Measurements from ENCODE around the gene NDST1. TPM values are rescaled to one million over a fixed set of nuclear protein-coding genes. Genes with fewer than 3 reads are reported as not detected.
"Not testable (repeated sequence)": the region's sequence is repeated elsewhere in the genome, so short reads cannot be mapped to it uniquely, and the experiment has no call there.

The NDST1 gene
- polyA plus RNA-seq, 4 donors: 53.2 to 64.0 (median 57.8) TPM

- no peak for DNase-seq (ENCODE audit: low read depth in 4 of 4, low spot score in 3 of 4)
Measured at GRCh38 chr5:150505816-150506215, 2.1 kb upstream of the NDST1 start.

- DNase-seq (ENCODE audit: low read depth in 4 of 4, low spot score in 3 of 4): no peak
Measured at GRCh38 chr5:150506571-150507473, 1.1 kb upstream of the NDST1 start.

DNA sequence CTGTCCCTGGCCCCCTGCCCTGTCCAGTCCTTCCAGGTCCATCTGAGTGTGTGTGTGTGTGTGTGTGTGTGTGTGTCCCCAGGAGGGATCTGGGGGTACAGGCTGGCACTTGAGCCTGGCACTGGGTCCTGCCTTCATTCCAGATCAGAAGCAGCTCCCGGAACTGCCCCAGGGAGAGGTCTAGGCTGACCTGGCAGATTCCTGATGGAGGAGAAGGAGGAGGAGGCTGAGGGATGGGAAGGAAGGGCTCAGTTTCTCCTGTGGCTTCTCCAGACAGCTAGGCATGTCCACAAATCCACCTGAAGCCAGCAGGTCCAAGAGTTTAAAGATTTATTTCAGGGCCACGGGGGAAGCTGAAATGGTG is 328 bp downstream of the NDST1 start:
- DNase-seq (ENCODE audit: low read depth in 4 of 4, low spot score in 3 of 4): no peak

- DNase-seq (ENCODE audit: low read depth in 4 of 4, low spot score in 3 of 4): no peak
Measured at GRCh38 chr5:150508828-150509227, 897 bp downstream of the NDST1 start.

GRCh38 chr5:150509992-150510391 is 2.1 kb downstream of the NDST1 start:
- DNase-seq (ENCODE audit: low read depth in 4 of 4, low spot score in 3 of 4): no peak

DNA sequence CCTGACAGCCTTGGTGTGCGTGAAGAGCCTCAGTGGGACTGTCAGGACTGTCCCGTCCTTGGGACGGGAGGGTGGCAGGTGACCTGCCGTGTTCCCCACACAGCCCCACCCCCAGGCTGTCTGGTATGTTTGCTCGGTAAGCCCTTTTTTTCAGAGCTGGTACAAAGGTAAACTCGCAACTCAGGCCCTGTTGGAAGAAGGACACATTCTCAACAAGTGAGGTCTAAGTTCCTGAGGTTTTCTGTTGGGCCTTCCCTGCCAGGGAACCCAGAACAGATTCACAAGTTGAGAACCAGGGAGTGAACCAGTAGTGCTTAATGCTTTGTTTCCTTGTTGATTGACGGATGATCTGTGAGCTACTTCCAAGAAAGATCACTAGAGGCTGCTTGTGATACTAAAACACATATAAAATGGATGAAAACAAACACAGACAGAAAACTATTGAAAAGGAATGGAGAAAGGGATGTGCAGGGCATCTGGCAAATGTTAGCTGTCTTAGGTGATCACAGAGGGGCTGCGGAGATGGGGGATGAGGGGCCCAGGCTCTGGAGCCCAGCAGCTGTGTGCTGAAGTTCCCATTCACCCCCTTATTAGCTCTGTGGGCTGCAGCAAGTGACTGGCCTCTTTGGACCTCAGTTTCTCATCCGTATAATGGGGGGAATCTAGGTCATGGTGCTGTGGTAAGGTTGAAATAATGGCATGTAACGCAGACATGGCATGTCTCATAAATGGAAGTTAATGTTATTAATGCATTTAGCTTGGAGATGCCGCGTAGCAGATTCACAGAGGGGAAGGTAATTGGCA is 2.7 kb downstream of the NDST1 start:
- DNase-seq (ENCODE audit: low read depth in 4 of 4, low spot score in 3 of 4): no peak

GRCh38 chr5:150511578-150512367 is 3.8 kb downstream of the NDST1 start:
- DNase-seq (ENCODE audit: low read depth in 4 of 4, low spot score in 3 of 4): no peak

DNA sequence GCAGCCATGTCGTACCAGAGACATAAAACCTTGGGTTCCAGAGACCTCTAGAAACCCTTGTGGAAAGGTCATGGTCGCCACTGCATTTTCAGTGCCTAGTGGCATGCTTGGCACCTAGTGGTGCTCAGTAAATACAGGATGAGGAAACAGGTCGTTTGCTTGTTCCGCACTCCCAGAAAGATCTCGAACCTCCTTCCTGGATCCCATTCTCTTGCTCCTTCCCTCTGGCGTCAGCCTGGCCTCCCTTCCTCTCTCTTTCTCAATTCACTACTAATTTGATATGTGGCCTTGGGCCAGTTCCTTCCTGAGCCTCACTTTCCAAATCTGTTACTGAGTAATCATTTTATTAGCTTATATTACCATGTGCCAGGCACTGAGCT is 4.4 kb downstream of the NDST1 start:
- DNase-seq (ENCODE audit: low read depth in 4 of 4, low spot score in 3 of 4): no peak

DNA sequence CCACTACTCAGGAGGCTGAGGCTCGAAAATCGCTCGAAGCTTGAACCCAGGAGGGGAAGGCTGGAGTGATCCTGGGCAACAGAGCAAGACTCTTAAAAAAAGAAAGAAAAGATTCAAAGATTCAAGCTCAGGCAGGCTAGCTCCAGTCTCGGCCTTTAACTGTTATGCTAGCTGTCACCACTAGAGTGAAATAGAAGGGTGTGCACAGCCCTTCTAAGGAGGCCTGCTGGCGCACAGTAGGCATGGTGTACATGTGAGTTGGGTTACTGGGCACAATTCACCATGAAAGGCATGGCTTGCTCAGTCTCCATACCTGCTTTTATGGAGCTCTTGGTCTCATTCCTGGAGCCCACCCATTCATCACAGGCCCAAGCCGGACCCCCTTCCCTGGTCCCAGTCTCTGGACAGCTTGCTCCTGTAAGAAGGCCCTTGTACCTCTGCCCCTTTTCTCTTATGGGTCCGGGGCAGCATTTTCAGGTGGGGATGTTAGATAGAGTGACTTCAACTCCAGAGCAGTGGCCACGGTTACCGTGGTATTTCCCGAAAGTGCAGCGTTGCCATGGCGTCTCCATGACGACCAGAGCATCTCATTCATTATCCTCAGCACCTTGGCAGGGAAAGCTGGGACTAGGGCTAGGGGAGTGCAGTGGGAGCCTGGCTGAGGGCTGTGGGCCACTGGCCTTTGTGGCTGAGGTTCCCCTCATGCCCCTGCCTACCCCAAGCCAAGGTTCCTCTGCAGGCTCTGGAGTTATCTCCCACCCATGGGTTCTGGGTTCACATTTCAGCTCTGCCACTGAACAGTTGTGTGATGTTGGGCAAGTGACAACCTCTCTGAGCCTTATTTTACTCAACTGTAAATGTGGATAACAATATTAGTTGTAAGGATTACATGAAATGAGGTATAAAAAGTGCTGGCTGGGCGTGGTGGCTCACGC is 5.7 kb downstream of the NDST1 start:
- DNase-seq (ENCODE audit: low read depth in 4 of 4, low spot score in 3 of 4): no peak

- DNase-seq (ENCODE audit: low read depth in 4 of 4, low spot score in 3 of 4): no peak
Measured at GRCh38 chr5:150514708-150515211, 6.8 kb downstream of the NDST1 start.

DNA sequence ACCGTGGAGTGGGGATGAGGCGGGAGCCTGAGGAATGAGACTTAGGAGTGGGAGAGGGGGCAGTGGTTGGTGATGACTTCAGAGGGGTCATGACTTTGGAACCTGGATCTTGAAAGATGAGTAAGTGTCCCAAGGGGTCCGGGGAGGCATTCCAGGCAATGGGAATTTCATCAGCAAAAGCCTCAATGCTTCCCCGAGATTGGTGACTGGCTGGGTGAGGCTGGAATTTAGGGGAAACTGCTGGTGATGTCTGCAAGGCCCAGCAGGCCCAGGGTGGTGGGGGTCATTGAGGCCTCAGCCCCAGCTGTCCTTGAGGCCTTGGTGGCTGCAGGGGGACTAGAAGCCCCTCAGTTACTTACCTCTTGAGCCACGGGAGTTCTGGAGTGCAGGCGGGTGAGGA is 7.5 kb downstream of the NDST1 start:
- DNase-seq (ENCODE audit: low read depth in 4 of 4, low spot score in 3 of 4): no peak

GRCh38 chr5:150516011-150516410 is 8.1 kb downstream of the NDST1 start:
- DNase-seq (ENCODE audit: low read depth in 4 of 4, low spot score in 3 of 4): no peak

DNA sequence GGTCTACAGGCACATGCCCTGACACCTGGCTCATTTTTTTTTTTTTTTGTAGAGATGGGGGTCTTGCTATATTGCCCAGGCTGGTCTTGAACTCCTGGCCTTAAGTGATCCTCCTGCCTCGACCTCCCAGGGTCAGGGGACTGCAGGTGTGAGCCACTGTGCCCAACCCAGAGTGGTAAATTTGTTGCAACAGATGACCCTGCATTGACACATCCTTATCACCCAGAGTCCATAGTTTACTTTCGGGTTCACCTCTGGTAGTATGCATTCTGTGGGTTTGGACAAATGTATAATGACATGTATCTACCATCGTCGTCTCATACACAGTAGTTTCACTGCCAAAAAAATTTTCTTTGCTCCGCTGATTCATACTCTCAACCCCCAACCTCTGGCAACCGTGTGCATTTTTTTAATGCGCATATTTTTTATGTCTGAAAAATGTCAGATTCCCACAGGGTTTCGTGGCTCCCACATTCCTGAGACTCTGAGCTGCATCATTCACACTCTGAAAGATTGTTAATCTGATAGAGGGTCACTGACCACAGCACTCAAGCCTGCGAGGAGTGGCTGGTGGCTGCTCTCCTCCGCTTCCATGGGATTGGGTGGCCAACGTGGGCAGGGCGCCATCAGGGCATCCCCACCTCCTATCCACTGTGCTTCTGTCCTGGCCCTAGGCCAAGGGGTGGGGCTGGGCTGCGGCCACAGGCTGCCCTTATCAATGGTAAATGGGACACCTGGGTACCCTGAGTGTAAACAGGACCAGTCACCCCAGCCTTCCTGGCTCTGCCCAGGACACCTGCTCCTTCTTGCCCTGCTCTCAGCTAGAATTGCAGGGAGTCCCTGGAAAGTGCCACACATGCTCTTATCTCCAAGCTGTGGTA is 9.6 kb downstream of the NDST1 start:
- DNase-seq (ENCODE audit: low read depth in 4 of 4, low spot score in 3 of 4): no peak

- DNase-seq (ENCODE audit: low read depth in 4 of 4, low spot score in 3 of 4): not testable (repeated sequence)
Measured at GRCh38 chr5:150518712-150519559, 11.0 kb downstream of the NDST1 start.

GRCh38 chr5:150519560-150519945 is 11.6 kb downstream of the NDST1 start:
- DNase-seq (ENCODE audit: low read depth in 4 of 4, low spot score in 3 of 4): no peak

DNA sequence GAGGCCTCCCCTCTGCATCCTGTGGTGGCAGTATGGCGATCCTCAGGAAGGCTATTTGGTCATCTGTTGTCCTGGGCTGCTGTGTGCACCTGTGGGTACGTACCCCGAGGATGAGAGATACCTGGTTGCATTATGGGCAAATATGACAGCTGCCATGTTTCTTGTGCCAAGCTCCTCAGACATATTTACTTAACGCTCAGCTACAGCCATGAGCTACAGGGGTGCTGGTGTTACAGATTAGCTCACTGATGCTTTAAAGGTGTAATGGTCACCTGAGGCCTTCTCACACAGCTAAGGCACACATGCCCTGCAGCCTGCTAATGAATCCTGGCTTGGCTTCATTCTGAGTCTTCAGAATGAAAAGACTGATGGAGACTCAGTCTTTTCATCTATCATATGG is 12.0 kb downstream of the NDST1 start:
- DNase-seq (ENCODE audit: low read depth in 4 of 4, low spot score in 3 of 4): no peak

- no peak for DNase-seq (ENCODE audit: low read depth in 4 of 4, low spot score in 3 of 4)
Measured at GRCh38 chr5:150520747-150521521, 13.0 kb downstream of the NDST1 start.
